ENCODE data around the gene TIMP4. TPM values are rescaled to one million over a fixed set of nuclear protein-coding genes. Genes with fewer than 3 reads are reported as not detected.

TIMP4 gene
- total RNA-seq, 1 donor from 2014 or later: 0.69 TPM

DNA sequence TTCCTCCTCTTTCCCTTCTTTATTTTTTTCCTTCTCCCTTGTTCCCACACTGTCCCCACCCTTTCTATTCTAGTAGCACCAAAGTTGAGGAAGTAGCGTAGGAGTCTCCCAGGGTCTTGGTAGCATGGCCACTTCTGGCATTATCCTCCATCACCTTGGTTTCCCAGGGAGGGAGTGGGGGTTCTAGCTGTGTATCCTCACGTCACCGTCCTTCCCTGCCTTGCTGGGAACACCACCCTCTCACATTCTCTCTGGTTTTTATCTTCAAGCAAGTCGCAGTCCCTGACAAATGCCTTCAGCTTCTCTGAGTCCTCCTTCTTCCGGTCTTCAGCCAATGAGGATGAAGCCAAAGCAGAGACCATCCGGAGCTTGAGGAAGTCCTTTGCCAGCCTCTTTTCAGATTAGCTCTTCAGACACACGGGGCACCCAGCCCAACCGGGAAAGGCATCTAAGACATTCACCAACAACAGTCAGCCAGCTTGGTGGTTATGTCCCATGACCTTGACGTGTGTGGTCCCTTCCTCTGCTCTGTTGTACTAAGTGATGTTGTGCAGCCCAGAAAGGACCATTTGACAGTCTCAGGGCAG lies 31.6 kb upstream of the TIMP4 start:
- DNase-seq (ENCODE audit: low spot score): no peak
- TF ChIP-seq, protein P1, sequence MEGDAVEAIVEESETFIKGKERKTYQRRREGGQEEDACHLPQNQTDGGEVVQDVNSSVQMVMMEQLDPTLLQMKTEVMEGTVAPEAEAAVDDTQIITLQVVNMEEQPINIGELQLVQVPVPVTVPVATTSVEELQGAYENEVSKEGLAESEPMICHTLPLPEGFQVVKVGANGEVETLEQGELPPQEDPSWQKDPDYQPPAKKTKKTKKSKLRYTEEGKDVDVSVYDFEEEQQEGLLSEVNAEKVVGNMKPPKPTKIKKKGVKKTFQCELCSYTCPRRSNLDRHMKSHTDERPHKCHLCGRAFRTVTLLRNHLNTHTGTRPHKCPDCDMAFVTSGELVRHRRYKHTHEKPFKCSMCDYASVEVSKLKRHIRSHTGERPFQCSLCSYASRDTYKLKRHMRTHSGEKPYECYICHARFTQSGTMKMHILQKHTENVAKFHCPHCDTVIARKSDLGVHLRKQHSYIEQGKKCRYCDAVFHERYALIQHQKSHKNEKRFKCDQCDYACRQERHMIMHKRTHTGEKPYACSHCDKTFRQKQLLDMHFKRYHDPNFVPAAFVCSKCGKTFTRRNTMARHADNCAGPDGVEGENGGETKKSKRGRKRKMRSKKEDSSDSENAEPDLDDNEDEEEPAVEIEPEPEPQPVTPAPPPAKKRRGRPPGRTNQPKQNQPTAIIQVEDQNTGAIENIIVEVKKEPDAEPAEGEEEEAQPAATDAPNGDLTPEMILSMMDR (IDR thresholded peaks at IDR 0.05; ENCODE audit: unreplicated experiment): no peak
- no peak overlapping the region for H3K27ac Mint-ChIP-seq (ENCODE audit: unreplicated experiment)
- H3K27me3 Mint-ChIP-seq (ENCODE audit: unreplicated experiment): no peaks in the 10 kb centered on the region
- H3K4me3 Mint-ChIP-seq (ENCODE audit: unreplicated experiment): no peak overlapping the region
- peaks cover 11% of the 10 kb centered on the region for H3K36me3 Mint-ChIP-seq (ENCODE audit: low read depth, unreplicated experiment)
- no peaks in the 10 kb centered on the region for H3K9me3 Mint-ChIP-seq (ENCODE audit: unreplicated experiment)
- peaks cover 6% of the 10 kb centered on the region for H3K4me1 Mint-ChIP-seq (ENCODE audit: unreplicated experiment)

DNA sequence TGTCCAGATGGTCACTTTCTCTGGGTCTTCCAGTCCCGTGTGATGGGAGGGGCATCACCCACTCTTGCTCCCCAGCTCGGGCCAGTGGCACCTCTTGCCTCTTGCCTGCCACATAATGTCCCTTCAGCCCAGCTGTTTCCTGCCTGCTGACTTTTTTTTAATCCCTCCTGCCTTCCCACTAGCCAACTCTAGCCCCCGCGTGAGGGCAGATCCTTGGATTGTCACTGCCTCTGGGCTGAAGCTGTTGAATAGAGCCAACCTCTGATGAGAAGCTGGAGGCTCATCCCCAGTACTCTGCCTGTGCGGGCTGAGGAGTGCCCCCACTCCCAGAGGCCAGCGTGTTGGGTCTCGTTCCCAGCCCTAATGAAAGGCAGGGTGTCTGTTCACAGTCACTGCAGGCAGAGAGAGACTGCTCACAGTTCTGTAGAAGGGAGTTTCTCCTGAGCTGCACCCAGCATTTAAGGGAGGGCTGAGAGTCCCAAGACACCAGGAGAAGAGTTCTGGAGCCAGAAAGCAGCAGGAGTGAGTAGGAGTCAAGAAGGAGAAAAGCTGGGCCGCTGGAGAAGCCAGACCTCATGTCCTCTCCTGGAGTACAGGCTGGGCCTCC lies 30.1 kb upstream of the TIMP4 start:
- TF ChIP-seq, protein P1 (IDR thresholded peaks at IDR 0.05; ENCODE audit: unreplicated experiment): no peak
- H3K27me3 Mint-ChIP-seq (ENCODE audit: unreplicated experiment): no peaks in the 10 kb centered on the region
- peaks cover 11% of the 10 kb centered on the region for H3K36me3 Mint-ChIP-seq (ENCODE audit: low read depth, unreplicated experiment)
- H3K4me3 Mint-ChIP-seq (ENCODE audit: unreplicated experiment): no peak overlapping the region
- H3K4me1 Mint-ChIP-seq (ENCODE audit: unreplicated experiment): peaks cover 6% of the 10 kb centered on the region
- no peaks in the 10 kb centered on the region for H3K9me3 Mint-ChIP-seq (ENCODE audit: unreplicated experiment)
- DNase-seq (ENCODE audit: low spot score): no peak
- H3K27ac Mint-ChIP-seq (ENCODE audit: unreplicated experiment): no peak overlapping the region

DNA sequence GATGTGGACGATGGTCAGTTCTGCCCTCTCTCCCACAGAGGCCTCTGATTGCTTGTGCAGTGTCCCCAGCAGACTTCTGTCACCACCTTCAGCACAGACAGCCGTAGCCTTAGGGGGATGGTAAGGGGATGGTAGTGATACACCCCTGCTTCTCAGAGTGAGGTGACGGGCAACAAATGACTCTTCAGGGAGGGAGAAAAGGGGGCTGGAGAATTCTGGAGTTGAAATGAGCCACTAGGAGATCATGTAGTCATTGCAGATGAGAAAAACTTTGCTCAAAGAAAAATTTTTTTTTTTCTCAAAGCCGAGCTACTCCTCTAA lies 29.6 kb upstream of the TIMP4 start:
- Mint-ChIP-seq H3K4me3 (ENCODE audit: unreplicated experiment) (no peak overlapping the region), H3K9me3 (ENCODE audit: unreplicated experiment) (no peaks in the 10 kb centered on the region), H3K27me3 (ENCODE audit: unreplicated experiment) (no peaks in the 10 kb centered on the region), H3K4me1 (ENCODE audit: unreplicated experiment) (peaks cover 6% of the 10 kb centered on the region), H3K36me3 (ENCODE audit: low read depth, unreplicated experiment) (peaks cover 11% of the 10 kb centered on the region), H3K27ac (ENCODE audit: unreplicated experiment) (peak overlapping the region; percentile 48)
- DNase-seq (ENCODE audit: low spot score): no peak
- TF ChIP-seq, protein P1 (IDR thresholded peaks at IDR 0.05; ENCODE audit: unreplicated experiment): no peak

DNA sequence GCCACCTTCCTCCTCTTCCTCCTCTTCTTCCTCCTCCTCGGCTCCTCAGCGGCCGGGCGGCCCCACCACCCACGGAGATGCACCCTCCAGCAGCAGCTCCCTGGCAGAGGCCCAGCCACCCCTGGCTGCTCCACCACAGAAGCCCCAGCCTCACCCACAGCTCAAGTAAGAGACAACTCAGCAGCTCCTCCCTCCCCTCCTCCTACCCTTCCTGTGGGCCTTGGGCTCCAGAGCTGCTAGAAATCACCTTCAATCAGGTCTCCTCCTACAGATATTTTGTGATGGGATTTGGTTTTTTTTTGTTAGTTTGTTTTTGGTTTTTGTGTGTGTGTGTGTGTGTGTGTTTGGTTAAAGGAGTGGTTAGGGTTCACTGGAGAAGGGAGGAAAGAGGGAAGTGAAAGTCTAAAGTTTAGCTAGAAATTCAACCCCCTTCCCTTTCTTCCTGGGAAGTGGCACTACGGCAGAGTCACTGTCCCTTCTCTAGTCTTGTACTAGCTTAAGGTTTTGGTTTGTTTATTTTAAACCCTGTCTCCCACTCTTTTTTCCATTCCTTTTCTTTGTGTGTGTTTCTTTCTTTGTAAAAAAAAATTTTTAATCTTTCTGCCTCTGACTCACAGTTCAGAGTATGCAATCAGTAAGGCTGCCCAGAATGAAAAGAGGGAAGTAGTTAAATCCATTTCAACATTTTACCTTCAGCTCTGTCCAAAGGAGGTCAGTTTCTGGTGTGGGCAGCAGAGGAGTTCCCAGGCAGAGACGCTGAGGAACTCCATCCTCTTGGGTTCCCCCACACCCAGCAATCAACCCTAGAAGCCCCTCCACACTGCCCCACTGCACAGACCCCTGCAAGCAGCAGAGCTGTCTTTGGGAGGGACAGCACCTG lies 29.0 kb upstream of the TIMP4 start:
- peaks cover 11% of the 10 kb centered on the region for H3K36me3 Mint-ChIP-seq (ENCODE audit: low read depth, unreplicated experiment)
- H3K27ac Mint-ChIP-seq (ENCODE audit: unreplicated experiment): no peak overlapping the region
- H3K4me3 Mint-ChIP-seq (ENCODE audit: unreplicated experiment): no peak overlapping the region
- DNase-seq (ENCODE audit: low spot score): no peak
- H3K4me1 Mint-ChIP-seq (ENCODE audit: unreplicated experiment): peaks cover 6% of the 10 kb centered on the region
- H3K27me3 Mint-ChIP-seq (ENCODE audit: unreplicated experiment): no peaks in the 10 kb centered on the region
- no peaks in the 10 kb centered on the region for H3K9me3 Mint-ChIP-seq (ENCODE audit: unreplicated experiment)
- TF ChIP-seq, protein P1 (IDR thresholded peaks at IDR 0.05; ENCODE audit: unreplicated experiment): no peak

Measured in endothelial cell (in vitro differentiated cells).